Transverse colon (tissue), 4 donors: ENCODE results near the gene CDKN1C.

ENCODE experiments used
- EP300 ChIP-seq: sonication (generic); formaldehyde crosslinking; IDR thresholded peaks from one replicate; pipeline ENCODE4 v1.6.1; 2017; ENCODE audit warnings: antibody characterized with exemption, low read depth
- POLR2A ChIP-seq: fragments of 450-650 bp; IDR thresholded peaks from one replicate; pipeline ENCODE4 v1.6.1; 2016; ENCODE audit warnings: antibody characterized with exemption, mild to moderate bottlenecking, moderate library complexity
- POLR2AphosphoS5 ChIP-seq, 3 donors: sonication (generic); formaldehyde crosslinking; IDR thresholded peaks; one replicate each; pipeline ENCODE4 v1.6.1; 2016; ENCODE audit warnings: antibody characterized with exemption in 3 of 3
- TF ChIP-seq, protein P1 (sequence below), 5 experiments: fragments of 200-600 bp in 3 of 5; fragments of 450-650 bp in 2 of 5; sonication (generic) in 3 of 5; IDR thresholded peaks; 1 replicate in 2 of 5; 2 replicates in 3 of 5; pipeline ENCODE4 v1.5.1; 2016 to 2017; ENCODE audit warnings: antibody characterized with exemption in 5 of 5, inconsistent platforms in 3 of 5, mild to moderate bottlenecking in 2 of 5, moderate library complexity in 1 of 5

DNA sequence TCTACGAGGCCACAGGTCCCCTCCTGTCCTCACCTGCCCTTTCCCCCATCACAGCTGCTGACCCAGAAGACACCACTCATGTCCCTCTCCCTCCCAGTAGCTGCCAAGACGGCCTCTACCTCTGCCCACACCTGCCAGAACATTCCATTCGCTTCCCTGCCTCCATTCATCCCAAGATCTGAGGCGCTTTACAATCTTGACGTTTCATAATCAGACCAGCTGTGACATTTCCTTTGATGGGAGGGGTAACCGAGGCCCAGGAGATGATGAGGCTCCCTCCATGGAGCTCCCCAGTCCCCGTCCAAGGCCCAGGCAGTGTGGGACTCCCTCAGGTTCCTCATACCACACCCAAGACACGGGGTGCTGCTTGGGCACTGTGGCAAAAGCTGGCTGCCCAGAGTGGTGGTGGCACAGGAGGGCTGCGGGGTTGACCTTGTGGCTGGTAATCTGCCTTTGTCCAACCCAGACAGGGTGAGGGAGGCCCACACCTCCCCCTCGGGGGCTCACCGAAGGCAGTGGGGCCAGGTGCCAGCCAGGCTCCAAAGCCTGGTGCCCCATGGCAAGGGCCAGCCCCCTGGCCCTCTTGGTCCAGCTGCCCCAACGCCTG is 26.3 kb upstream of the CDKN1C start:
- TF ChIP-seq, protein P1, sequence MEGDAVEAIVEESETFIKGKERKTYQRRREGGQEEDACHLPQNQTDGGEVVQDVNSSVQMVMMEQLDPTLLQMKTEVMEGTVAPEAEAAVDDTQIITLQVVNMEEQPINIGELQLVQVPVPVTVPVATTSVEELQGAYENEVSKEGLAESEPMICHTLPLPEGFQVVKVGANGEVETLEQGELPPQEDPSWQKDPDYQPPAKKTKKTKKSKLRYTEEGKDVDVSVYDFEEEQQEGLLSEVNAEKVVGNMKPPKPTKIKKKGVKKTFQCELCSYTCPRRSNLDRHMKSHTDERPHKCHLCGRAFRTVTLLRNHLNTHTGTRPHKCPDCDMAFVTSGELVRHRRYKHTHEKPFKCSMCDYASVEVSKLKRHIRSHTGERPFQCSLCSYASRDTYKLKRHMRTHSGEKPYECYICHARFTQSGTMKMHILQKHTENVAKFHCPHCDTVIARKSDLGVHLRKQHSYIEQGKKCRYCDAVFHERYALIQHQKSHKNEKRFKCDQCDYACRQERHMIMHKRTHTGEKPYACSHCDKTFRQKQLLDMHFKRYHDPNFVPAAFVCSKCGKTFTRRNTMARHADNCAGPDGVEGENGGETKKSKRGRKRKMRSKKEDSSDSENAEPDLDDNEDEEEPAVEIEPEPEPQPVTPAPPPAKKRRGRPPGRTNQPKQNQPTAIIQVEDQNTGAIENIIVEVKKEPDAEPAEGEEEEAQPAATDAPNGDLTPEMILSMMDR (IDR thresholded peaks at IDR 0.05) = no peak
- TF ChIP-seq POLR2AphosphoS5 (IDR thresholded peaks at IDR 0.05) (no peak), EP300 (no peak), POLR2A (no peak)
